ENCODE data around the gene SLC17A5. TPM values are rescaled to one million over a fixed set of nuclear protein-coding genes. Genes with fewer than 3 reads are reported as not detected.
"Not testable (repeated sequence)": the region's sequence is repeated elsewhere in the genome, so short reads cannot be mapped to it uniquely, and the experiment has no call there.

The SLC17A5 gene
- total RNA-seq, 2 experiments from 2014 or later: 8.0 to 9.5 TPM

- ChIA-PET POLR2A (interaction anchor here (1.3 to 1.4 kb wide), 2 partner anchors 15 to 119 kb away, joined by 3 to 5 read pairs; no protein-coding TSS in a partner anchor), CTCF (interaction anchor here (0.5 to 2.7 kb wide), 3 partner anchors 20 to 153 kb away, joined by 3 to 11 read pairs (median 6); no protein-coding TSS in a partner anchor)
- DNase-seq: no peak
- Mint-ChIP-seq H3K4me1 (no peaks in the 10 kb centered on the region), H3K9me3 (no peaks in the 10 kb centered on the region), H3K27me3 (no peaks in the 10 kb centered on the region), H3K36me3 (ENCODE audit: low read depth) (peaks cover 21% of the 10 kb centered on the region), H3K27ac (no peak overlapping the region), H3K4me3 (no peak overlapping the region)
These were observed 21.4 kb downstream of the SLC17A5 start for GRCh38 chr6:73632346-73632745.

DNA sequence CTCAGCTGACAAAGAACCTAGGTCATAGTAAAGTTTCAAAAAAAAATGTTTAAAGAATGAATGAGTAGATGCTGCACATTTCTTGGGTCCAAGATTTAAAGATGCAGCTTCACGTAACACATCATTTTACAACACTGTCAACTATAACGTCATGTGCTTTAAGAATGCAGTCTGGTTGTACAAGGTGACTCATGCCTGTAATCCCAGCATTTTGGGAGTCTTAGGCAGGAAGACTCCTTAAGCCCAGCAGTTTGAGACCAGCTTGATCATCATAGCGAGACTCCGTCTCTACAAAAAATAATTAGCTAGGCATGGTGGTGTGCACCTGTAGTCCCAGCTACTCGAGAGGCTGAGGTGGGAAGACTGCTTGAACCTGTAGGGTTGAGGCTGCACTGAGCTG is 21.9 kb downstream of the SLC17A5 start:
- Mint-ChIP-seq H3K27me3 (no peaks in the 10 kb centered on the region), H3K36me3 (ENCODE audit: low read depth) (peaks cover 18% of the 10 kb centered on the region), H3K27ac (no peak overlapping the region), H3K4me1 (no peaks in the 10 kb centered on the region), H3K4me3 (no peak overlapping the region), H3K9me3 (no peaks in the 10 kb centered on the region)
- CTCF ChIA-PET: interaction anchor here (1.6 to 2.7 kb wide), 2 partner anchors 21 kb away, joined by 6 to 11 read pairs; no protein-coding TSS in a partner anchor
- no peak for DNase-seq
- POLR2A ChIA-PET: interaction anchor here (1.3 to 1.4 kb wide), 2 partner anchors 15 to 118 kb away, joined by 3 to 5 read pairs; no protein-coding TSS in a partner anchor

DNA sequence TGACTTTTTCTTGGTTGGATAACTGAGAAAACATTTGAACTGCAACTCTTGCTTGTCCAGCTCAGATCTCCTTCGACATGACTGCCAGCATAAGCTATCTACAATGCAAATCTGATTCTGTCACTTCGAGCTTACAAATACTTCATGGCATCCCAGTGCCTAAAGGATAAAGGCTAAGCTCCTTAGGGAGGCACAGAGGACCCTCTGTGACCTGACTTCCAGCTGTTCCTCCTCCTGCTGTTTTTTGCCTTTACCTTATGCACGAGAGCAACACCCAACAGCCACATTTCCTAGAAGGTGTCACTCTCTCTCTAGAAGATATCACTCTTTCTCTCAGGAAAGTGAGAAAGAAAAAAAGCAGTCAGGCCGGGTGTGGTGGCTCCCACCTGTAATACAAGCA is 23.4 kb downstream of the SLC17A5 start:
- Mint-ChIP-seq H3K4me1 (no peaks in the 10 kb centered on the region), H3K36me3 (ENCODE audit: low read depth) (peaks cover 20% of the 10 kb centered on the region), H3K4me3 (no peak overlapping the region), H3K27me3 (no peaks in the 10 kb centered on the region), H3K9me3 (no peaks in the 10 kb centered on the region), H3K27ac (no peak overlapping the region)
- ChIA-PET POLR2A (interaction anchor here (0.5 kb wide), 1 partner anchor 45 kb away, joined by 3 read pairs; no protein-coding TSS in a partner anchor), CTCF (interaction anchor here (1.2 kb wide), 1 partner anchor 20 kb away, joined by 3 read pairs; no protein-coding TSS in a partner anchor)
- no peak for DNase-seq

DNA sequence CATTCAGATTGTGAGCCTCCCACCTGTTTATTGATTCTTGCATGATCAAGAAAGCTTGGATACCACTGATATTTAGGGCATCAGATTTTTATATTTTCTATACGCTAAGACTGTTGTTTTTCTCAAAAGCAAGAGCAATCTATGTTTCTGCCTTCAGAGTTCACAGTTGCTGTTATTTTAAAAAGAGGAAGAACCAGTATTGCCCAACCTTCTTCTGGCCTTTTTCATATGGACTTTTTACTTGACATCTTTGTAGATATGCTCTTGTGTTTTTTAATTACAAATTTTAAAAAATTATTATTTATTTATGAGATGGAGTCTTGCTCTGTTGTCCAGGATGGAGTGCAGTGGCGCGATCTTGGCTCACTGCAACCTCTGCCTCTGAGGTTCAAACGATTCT is 28.9 kb downstream of the SLC17A5 start:
- ChIA-PET CTCF (interaction anchor here (2.0 kb wide), 1 partner anchor 28 kb away, joined by 7 read pairs; no protein-coding TSS in a partner anchor), POLR2A (no interaction called here)
- no peak for DNase-seq
- peaks cover 7% of the 10 kb centered on the region for H3K36me3 Mint-ChIP-seq (ENCODE audit: low read depth)
- H3K4me3 Mint-ChIP-seq: no peak overlapping the region
- H3K9me3 Mint-ChIP-seq: no peaks in the 10 kb centered on the region
- no peaks in the 10 kb centered on the region for H3K4me1 Mint-ChIP-seq
- no peak overlapping the region for H3K27ac Mint-ChIP-seq
- H3K27me3 Mint-ChIP-seq: no peaks in the 10 kb centered on the region

- H3K4me3 Mint-ChIP-seq; H3K4me1 Mint-ChIP-seq; H3K27ac Mint-ChIP-seq; CTCF ChIA-PET; DNase-seq; POLR2A ChIA-PET; H3K27me3 Mint-ChIP-seq; H3K36me3 Mint-ChIP-seq (ENCODE audit: low read depth); H3K9me3 Mint-ChIP-seq: not testable (repeated sequence)
These were observed 30.3 kb downstream of the SLC17A5 start for GRCh38 chr6:73623480-73623879.

GRCh38 chr6:73618082-73618481 is 35.7 kb downstream of the SLC17A5 start:
- CTCF ChIA-PET; H3K36me3 Mint-ChIP-seq (ENCODE audit: low read depth); H3K9me3 Mint-ChIP-seq: not testable (repeated sequence)

DNA sequence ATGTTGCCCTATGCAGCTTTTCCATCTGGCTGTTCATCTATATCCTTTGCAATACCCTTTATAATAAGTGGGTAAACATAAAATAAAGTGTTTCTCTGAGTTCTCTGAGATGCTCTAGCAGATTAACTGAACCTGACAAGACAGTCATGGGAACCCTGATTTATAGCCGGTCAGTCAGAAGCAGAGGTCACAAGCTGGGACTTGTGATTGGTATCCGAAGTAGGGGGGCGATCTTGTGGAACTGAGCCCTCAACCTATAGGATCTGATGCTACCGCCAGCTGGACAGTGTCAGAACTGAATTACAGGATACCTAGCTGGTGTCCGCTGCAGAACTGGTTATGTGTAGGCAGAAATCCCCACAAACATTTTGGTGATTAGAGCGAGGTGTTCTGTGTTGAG is 39.0 kb downstream of the SLC17A5 start:
- no peak overlapping the region for H3K4me3 Mint-ChIP-seq
- ChIA-PET POLR2A (interaction anchor here (1.2 to 1.5 kb wide), 3 partner anchors 91 to 101 kb away, joined by 3 to 7 read pairs (median 3); partner anchors contain the start of gene EEF1A1), CTCF (no interaction called here)
- H3K4me1 Mint-ChIP-seq: peaks cover 2% of the 10 kb centered on the region
- peaks cover 6% of the 10 kb centered on the region for H3K36me3 Mint-ChIP-seq (ENCODE audit: low read depth)
- H3K27ac Mint-ChIP-seq: no peak overlapping the region
- no peaks in the 10 kb centered on the region for H3K27me3 Mint-ChIP-seq
- no peak for DNase-seq
- no peaks in the 10 kb centered on the region for H3K9me3 Mint-ChIP-seq

More at GRCh38 chr6:73618082-73618481, 35.7 kb downstream of the SLC17A5 start:
- DNase-seq, H3K4me1 Mint-ChIP-seq, POLR2A ChIA-PET, H3K4me3 Mint-ChIP-seq, H3K27me3 Mint-ChIP-seq, H3K27ac Mint-ChIP-seq: not testable (repeated sequence)

DNA sequence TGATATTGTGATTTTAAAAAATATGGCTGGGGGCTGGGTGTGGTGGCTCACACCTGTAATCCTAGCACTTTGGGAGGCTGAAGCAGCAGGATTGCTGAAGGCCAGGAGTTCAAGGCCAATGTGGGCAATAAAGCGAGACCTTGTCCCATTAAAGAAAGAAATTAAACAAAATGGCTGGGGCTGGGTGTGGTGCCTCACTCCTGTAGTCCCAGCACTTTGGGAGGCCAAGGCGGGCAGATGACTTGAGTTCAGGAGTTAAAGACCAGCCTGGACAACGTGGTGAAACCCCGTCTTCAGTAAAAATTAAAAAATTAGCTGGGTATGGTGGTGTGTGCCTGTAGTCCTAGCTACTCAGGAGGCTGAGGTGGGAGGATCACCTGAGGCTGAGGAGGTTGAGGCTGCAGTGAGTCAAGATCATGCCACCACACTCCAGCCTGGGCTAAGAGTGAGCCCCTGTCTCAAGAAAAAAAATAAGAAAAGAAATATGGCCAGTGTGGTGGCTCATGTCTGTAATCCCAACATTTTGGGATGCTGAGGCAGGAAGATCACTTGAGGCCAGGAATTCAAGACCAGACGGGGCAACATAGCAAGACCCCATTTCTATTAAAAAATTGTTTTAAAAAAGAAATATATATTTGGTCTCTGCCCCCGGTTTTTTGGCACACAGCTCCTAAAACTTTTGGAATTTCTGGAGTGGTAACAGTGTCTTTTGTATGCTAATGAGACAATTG is 39.8 kb downstream of the SLC17A5 start:
- CTCF ChIA-PET: no interaction called here
- no peaks in the 10 kb centered on the region for H3K27me3 Mint-ChIP-seq
- peaks cover 2% of the 10 kb centered on the region for H3K4me1 Mint-ChIP-seq
- H3K27ac Mint-ChIP-seq: no peak overlapping the region
- H3K9me3 Mint-ChIP-seq: no peaks in the 10 kb centered on the region
- H3K4me3 Mint-ChIP-seq: no peak overlapping the region
- no peak for DNase-seq
- POLR2A ChIA-PET: interaction anchor here (1.2 to 10.5 kb wide), 4 partner anchors 90 to 100 kb away, joined by 3 to 191 read pairs (median 5); partner anchors contain the start of gene EEF1A1
- H3K36me3 Mint-ChIP-seq (ENCODE audit: low read depth): peaks cover 9% of the 10 kb centered on the region

- DNase-seq: no peak
- CTCF ChIA-PET: interaction anchor here (0.8 to 3.9 kb wide), 4 partner anchors 27 to 98 kb away, joined by 5 to 53 read pairs (median 12); no protein-coding TSS in a partner anchor
- Mint-ChIP-seq H3K27ac (no peak overlapping the region), H3K4me1 (peaks cover 2% of the 10 kb centered on the region), H3K9me3 (no peaks in the 10 kb centered on the region), H3K36me3 (ENCODE audit: low read depth) (peaks cover 17% of the 10 kb centered on the region), H3K4me3 (no peak overlapping the region), H3K27me3 (no peaks in the 10 kb centered on the region)
- POLR2A ChIA-PET: interaction anchor here (0.7 to 10.5 kb wide), 3 partner anchors 95 to 1727 kb away, joined by 3 to 191 read pairs (median 3); partner anchors contain the start of genes EEF1A1 and MTO1
These were observed 41.2 kb downstream of the SLC17A5 start for GRCh38 chr6:73612611-73613010.

GRCh38 chr6:73610444-73611275 is 43.1 kb downstream of the SLC17A5 start:
- Mint-ChIP-seq H3K27me3 (no peaks in the 10 kb centered on the region), H3K36me3 (ENCODE audit: low read depth) (peaks cover 17% of the 10 kb centered on the region), H3K9me3 (no peaks in the 10 kb centered on the region), H3K4me1 (peaks cover 2% of the 10 kb centered on the region), H3K27ac (no peak overlapping the region), H3K4me3 (no peak overlapping the region)
- ChIA-PET POLR2A (interaction anchor here (1.3 to 10.5 kb wide), 3 partner anchors 31 to 149 kb away, joined by 4 to 191 read pairs (median 7); partner anchors contain the start of genes EEF1A1 and MTO1), CTCF (interaction anchor here (0.7 to 3.9 kb wide), 24 partner anchors 10 to 1993 kb away, joined by 3 to 53 read pairs (median 4); no protein-coding TSS in a partner anchor)
- DNase-seq: no peak

DNA sequence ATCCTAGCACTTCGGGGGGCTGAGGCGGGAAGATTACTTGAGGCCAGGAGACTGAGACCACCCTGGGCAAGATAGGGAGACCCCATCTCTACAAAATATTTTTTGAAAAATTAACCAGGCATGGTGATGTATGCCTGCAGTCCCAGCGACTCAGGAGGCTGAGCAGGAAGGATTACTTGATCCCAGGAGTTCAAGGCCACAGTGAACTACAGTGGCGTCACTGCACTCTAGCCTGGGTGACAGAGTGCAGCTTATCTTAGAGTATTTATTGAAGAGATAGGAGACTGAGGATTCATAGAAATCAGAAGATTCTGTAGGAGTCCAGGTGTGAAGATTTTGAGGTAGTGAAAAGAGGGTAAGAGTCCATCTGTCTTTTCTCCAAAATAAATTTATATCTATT is 45.0 kb downstream of the SLC17A5 start:
- POLR2A ChIA-PET: interaction anchor here (10.5 kb wide), 1 partner anchor 91 kb away, joined by 191 read pairs; the partner anchor contains the start of gene EEF1A1
- Mint-ChIP-seq H3K9me3 (no peaks in the 10 kb centered on the region), H3K36me3 (ENCODE audit: low read depth) (peaks cover 17% of the 10 kb centered on the region), H3K4me1 (peaks cover 2% of the 10 kb centered on the region), H3K4me3 (no peak overlapping the region), H3K27me3 (no peaks in the 10 kb centered on the region), H3K27ac (no peak overlapping the region)
- no peak for DNase-seq
- CTCF ChIA-PET: interaction anchor here (0.6 to 1.1 kb wide), 2 partner anchors 86 to 496 kb away, joined by 5 to 6 read pairs; no protein-coding TSS in a partner anchor

DNA sequence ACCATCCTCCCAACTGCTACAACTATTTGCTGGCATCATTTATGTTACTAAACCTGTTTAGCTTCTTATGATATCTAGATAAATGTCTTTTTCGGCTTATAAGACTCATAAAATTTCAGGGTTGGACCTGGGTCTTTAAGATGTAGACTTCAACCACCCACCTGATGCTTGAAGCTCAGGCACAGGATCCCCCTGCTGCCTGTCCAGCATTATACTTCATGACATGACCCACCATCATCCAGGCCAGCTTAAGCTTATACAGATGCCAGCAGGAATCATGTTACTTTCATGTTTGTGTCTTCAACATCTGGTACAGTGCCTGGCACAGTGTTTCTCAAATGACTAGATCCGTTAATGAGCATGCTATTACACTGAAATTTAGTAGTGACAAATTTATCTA is 47.4 kb downstream of the SLC17A5 start:
- no peak overlapping the region for H3K27ac Mint-ChIP-seq
- DNase-seq: no peak
- H3K27me3 Mint-ChIP-seq: no peaks in the 10 kb centered on the region
- CTCF ChIA-PET: interaction anchor here (1.5 kb wide), 1 partner anchor 13 kb away, joined by 3 read pairs; no protein-coding TSS in a partner anchor
- POLR2A ChIA-PET: interaction anchor here (10.5 kb wide), 1 partner anchor 89 kb away, joined by 191 read pairs; the partner anchor contains the start of gene EEF1A1
- no peak overlapping the region for H3K4me3 Mint-ChIP-seq
- H3K4me1 Mint-ChIP-seq: peaks cover 2% of the 10 kb centered on the region
- no peaks in the 10 kb centered on the region for H3K9me3 Mint-ChIP-seq
- peaks cover 17% of the 10 kb centered on the region for H3K36me3 Mint-ChIP-seq (ENCODE audit: low read depth)
